Activated T-helper 2 cell treated with anti-CD3 and anti-CD28 coated beads, Interferon-gamma antibody, Interleukin-2, Interleukin-4, amounts not matched to agents 10 μg/mL and 5 μg/mL and 100 μg/mL, durations not matched to agents 14 hours and 24 hours and 36 hours (primary cell): Measurements from ENCODE around the gene DGKB. TPM values are rescaled to one million over a fixed set of nuclear protein-coding genes. Genes with fewer than 3 reads are reported as not detected.

Experiments used
- DNase-seq: peaks from one replicate; pipeline ENCODE4 v3.0.0; 2021; ENCODE audit warnings: low spot score
- H3K27ac Mint-ChIP-seq: one replicate; pipeline ENCODE4 v1.8.0; 2021; ENCODE audit warnings: mixed read lengths
- H3K27me3 Mint-ChIP-seq: one replicate; pipeline ENCODE4 v1.8.0; 2021; ENCODE audit warnings: low read depth, mixed read lengths
- H3K36me3 Mint-ChIP-seq: one replicate; pipeline ENCODE4 v1.8.0; 2021; ENCODE audit warnings: low read depth, mixed read lengths
- H3K4me1 Mint-ChIP-seq: one replicate; pipeline ENCODE4 v1.8.0; 2021; ENCODE audit warnings: low read depth, mixed read lengths
- H3K4me3 Mint-ChIP-seq: one replicate; pipeline ENCODE4 v1.8.0; 2021; ENCODE audit warnings: low read depth, mild to moderate bottlenecking, moderate library complexity, mixed read lengths
- H3K9me3 Mint-ChIP-seq: one replicate; pipeline ENCODE4 v1.8.0; 2021; ENCODE audit warnings: mixed read lengths
- intact Hi-C: fragments of 100-400 bp; cut with micrococcal nuclease; formaldehyde crosslinking; loops from one replicate; pipeline ENCODE4 v1.15.1; 2023
- total RNA-seq: library from RNA; stranded (reverse); gene quantifications from 2 replicates; pipeline ENCODE4 v1.2.3, GENCODE V29; 2022

The DGKB gene
- total RNA-seq, 1 donor from 2014 or later, result not detected

- Mint-ChIP-seq H3K9me3 (peaks cover 8% of the 10 kb centered on the region), H3K4me3 (no peak overlapping the region), H3K36me3 (no peaks in the 10 kb centered on the region), H3K27ac (no peak overlapping the region), H3K4me1 (no peaks in the 10 kb centered on the region), H3K27me3 (no peaks in the 10 kb centered on the region)
- no peak for DNase-seq
- intact Hi-C loops, result no loop called here
Observed at GRCh38 chr7:14626076-14626475, 276.5 kb downstream of the DGKB start.

GRCh38 chr7:14622559-14622958 lies 280.0 kb downstream of the DGKB start:
- intact Hi-C loops, result no loop called here
- no peaks in the 10 kb centered on the region for H3K36me3 Mint-ChIP-seq
- no peaks in the 10 kb centered on the region for H3K4me1 Mint-ChIP-seq
- H3K27me3 Mint-ChIP-seq, result no peaks in the 10 kb centered on the region
- H3K27ac Mint-ChIP-seq, result no peak overlapping the region
- H3K9me3 Mint-ChIP-seq, result peaks cover 8% of the 10 kb centered on the region
- DNase-seq, result no peak
- H3K4me3 Mint-ChIP-seq, result no peak overlapping the region

DNA sequence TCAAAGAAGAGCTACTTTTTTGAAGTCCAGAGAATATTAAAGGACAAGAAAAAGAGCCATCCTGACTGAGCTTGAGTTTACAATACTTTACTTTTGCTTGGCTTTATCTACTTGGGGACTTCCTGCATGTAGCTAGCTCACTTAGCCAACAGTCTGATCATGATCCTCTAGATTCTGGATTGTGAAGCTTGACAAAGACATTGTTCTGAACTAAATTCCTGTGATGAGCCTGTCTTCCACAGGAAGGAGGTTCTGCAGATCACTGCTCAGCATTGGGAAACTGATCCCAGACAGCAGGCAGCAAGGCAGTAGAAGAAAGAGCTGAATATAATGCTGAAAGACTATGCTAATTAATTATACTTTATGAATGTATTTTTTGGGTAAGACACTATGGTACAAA lies 296.4 kb downstream of the DGKB start:
- no peaks in the 10 kb centered on the region for H3K27me3 Mint-ChIP-seq
- no peak overlapping the region for H3K4me3 Mint-ChIP-seq
- H3K4me1 Mint-ChIP-seq, result no peaks in the 10 kb centered on the region
- no peaks in the 10 kb centered on the region for H3K36me3 Mint-ChIP-seq
- intact Hi-C loops, result no loop called here
- no peak overlapping the region for H3K27ac Mint-ChIP-seq
- no peak for DNase-seq
- H3K9me3 Mint-ChIP-seq, result peaks cover 18% of the 10 kb centered on the region

DNA sequence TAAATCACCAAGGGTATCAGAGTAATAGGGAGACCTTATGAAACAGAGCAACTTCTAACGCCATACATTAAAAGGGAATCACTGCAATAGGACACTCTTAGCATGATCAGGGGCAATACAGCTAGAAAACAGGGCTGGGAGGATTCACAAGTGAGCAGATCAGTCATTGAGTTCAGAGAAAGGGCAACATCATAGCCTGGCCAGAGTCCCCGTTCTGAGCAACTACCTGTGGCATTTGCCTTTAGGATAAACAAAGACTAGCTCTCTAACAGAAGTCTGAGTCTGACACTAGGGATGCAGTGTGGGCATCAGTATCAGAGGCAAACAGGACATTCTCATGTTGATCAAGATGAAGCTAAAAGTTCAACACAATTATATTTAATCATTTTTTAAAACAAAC lies 297.9 kb downstream of the DGKB start:
- no peak for DNase-seq
- Mint-ChIP-seq H3K9me3 (peaks cover 9% of the 10 kb centered on the region), H3K27ac (no peak overlapping the region), H3K27me3 (no peaks in the 10 kb centered on the region), H3K4me3 (no peak overlapping the region), H3K36me3 (no peaks in the 10 kb centered on the region), H3K4me1 (no peaks in the 10 kb centered on the region)
- intact Hi-C loops, result no loop called here

- intact Hi-C loops, result no loop called here
- H3K4me1 Mint-ChIP-seq, result no peaks in the 10 kb centered on the region
- peaks cover 9% of the 10 kb centered on the region for H3K9me3 Mint-ChIP-seq
- H3K27ac Mint-ChIP-seq, result no peak overlapping the region
- no peaks in the 10 kb centered on the region for H3K36me3 Mint-ChIP-seq
- H3K4me3 Mint-ChIP-seq, result no peak overlapping the region
- DNase-seq, result no peak
- no peaks in the 10 kb centered on the region for H3K27me3 Mint-ChIP-seq
Observed at GRCh38 chr7:14602851-14603250, 299.7 kb downstream of the DGKB start.

DNA sequence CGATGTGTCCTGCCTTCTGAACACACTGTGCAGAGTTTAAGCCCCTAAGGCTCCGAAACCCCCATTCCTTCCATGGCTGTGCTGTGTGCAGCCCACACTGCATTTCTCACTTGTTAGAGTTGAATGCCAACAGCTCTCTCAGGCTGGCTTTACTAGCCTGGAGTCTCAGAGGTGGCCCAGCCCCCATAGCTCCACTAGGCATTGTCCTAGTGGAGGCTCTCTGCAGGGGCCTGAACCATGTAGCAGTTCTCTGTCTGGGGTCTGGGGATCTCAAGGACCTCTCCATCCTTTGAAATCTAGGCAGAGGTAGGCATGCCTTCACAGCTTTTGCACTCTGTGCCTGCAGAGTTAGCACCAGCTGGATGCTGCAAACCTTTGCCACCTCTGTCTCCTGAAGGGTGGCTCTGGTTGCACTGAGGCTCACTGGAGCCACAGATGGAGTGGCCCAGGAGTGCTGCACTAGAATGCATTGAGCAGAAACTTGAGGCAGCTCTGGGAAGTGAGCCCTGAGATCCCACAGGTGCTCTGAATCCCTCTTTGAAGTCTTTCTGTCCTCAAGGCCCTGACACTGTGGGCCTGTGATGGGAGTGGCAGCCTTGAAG lies 301.7 kb downstream of the DGKB start:
- H3K27me3 Mint-ChIP-seq, result no peaks in the 10 kb centered on the region
- H3K27ac Mint-ChIP-seq, result no peak overlapping the region
- no peak overlapping the region for H3K4me3 Mint-ChIP-seq
- H3K36me3 Mint-ChIP-seq, result no peaks in the 10 kb centered on the region
- peaks cover 9% of the 10 kb centered on the region for H3K9me3 Mint-ChIP-seq
- no peaks in the 10 kb centered on the region for H3K4me1 Mint-ChIP-seq
- DNase-seq, result no peak
- intact Hi-C loops, result no loop called here

- intact Hi-C loops, result no loop called here
- Mint-ChIP-seq H3K36me3 (no peaks in the 10 kb centered on the region), H3K27ac (no peak overlapping the region), H3K27me3 (no peaks in the 10 kb centered on the region), H3K4me1 (no peaks in the 10 kb centered on the region), H3K9me3 (peaks cover 9% of the 10 kb centered on the region), H3K4me3 (no peak overlapping the region)
- no peak for DNase-seq
Observed at GRCh38 chr7:14598978-14599377, 303.6 kb downstream of the DGKB start.

DNA sequence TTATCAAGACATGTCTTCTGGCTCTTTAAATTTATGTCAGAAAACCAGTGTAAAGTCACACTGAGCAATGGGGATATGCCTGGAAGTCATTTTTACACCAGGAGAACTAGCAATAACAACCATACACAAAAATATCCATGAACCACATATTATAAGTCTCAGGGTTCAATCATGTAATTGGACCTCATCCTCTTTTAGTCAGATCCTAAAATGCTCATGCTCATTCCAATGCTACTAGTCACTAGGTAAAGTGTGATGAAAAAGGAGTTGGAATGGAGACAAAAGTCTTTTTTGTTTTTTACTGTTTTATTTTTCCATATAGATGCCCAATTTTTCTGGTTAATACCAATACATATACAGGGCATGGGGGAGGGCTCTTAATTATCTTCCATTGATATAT lies 306.1 kb downstream of the DGKB start:
- Mint-ChIP-seq H3K4me3 (no peak overlapping the region), H3K27ac (no peak overlapping the region), H3K4me1 (no peaks in the 10 kb centered on the region), H3K9me3 (peaks cover 2% of the 10 kb centered on the region), H3K27me3 (no peaks in the 10 kb centered on the region), H3K36me3 (no peaks in the 10 kb centered on the region)
- DNase-seq, result no peak
- intact Hi-C loops, result no loop called here

DNA sequence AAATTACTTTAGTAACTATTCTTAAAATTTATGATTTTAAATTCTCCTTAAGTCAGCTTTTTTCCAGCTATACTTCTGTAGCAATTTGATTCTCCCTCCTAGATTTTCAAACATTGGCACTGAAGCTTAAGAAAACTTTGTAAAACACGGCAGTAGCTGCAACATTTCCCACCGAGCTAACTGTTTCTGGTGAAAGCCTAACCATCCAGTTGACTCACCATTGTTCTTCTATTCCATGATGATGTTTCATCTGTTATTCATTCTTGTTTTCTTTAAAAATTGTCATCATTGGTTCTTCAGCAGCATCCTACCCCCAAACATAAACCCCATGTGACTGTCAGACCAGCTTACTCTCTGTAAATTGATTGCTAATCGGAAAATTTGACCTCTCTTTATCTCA lies 312.3 kb downstream of the DGKB start:
- H3K4me3 Mint-ChIP-seq, result no peak overlapping the region
- H3K36me3 Mint-ChIP-seq, result no peaks in the 10 kb centered on the region
- no peak overlapping the region for H3K27ac Mint-ChIP-seq
- peaks cover 22% of the 10 kb centered on the region for H3K9me3 Mint-ChIP-seq
- DNase-seq, result no peak
- no peaks in the 10 kb centered on the region for H3K4me1 Mint-ChIP-seq
- intact Hi-C loops, result no loop called here
- no peaks in the 10 kb centered on the region for H3K27me3 Mint-ChIP-seq

- no peak overlapping the region for H3K4me3 Mint-ChIP-seq
- no peaks in the 10 kb centered on the region for H3K27me3 Mint-ChIP-seq
- H3K27ac Mint-ChIP-seq, result no peak overlapping the region
- no peak for DNase-seq
- no peaks in the 10 kb centered on the region for H3K36me3 Mint-ChIP-seq
- peaks cover 28% of the 10 kb centered on the region for H3K9me3 Mint-ChIP-seq
- no peaks in the 10 kb centered on the region for H3K4me1 Mint-ChIP-seq
- intact Hi-C loops, result no loop called here
Observed at GRCh38 chr7:14585232-14585631, 317.3 kb downstream of the DGKB start.

DNA sequence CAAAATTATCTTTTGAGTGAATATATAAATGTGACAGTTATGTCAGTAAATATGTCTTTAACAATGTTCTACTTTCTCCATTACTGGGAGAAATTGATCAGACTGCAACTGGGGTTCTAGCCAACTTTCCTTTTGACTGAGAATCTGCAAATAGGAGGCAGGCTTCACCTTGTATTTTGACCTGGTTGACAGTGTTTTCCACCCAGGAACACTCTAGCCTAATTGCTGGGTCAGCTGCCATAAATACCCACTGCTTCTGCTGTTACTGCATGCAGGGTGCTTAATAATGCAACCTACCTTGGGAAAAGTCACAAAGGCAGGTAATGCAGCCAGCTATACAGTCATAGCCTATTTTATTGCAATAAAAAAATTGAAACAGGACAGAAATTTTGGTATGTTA lies 319.0 kb downstream of the DGKB start:
- H3K27me3 Mint-ChIP-seq, result no peaks in the 10 kb centered on the region
- no peaks in the 10 kb centered on the region for H3K4me1 Mint-ChIP-seq
- H3K27ac Mint-ChIP-seq, result no peak overlapping the region
- DNase-seq, result no peak
- H3K4me3 Mint-ChIP-seq, result no peak overlapping the region
- intact Hi-C loops, result no loop called here
- H3K9me3 Mint-ChIP-seq, result peaks cover 28% of the 10 kb centered on the region
- no peaks in the 10 kb centered on the region for H3K36me3 Mint-ChIP-seq

- no peaks in the 10 kb centered on the region for H3K36me3 Mint-ChIP-seq
- no peak overlapping the region for H3K4me3 Mint-ChIP-seq
- no peaks in the 10 kb centered on the region for H3K4me1 Mint-ChIP-seq
- no peaks in the 10 kb centered on the region for H3K27me3 Mint-ChIP-seq
- DNase-seq, result no peak
- H3K27ac Mint-ChIP-seq, result no peak overlapping the region
- intact Hi-C loops, result no loop called here
- H3K9me3 Mint-ChIP-seq, result peaks cover 26% of the 10 kb centered on the region
Observed at GRCh38 chr7:14582010-14582409, 320.5 kb downstream of the DGKB start.

- intact Hi-C loops, result no loop called here
- Mint-ChIP-seq H3K27me3 (no peaks in the 10 kb centered on the region), H3K36me3 (no peaks in the 10 kb centered on the region), H3K27ac (no peak overlapping the region), H3K4me3 (no peak overlapping the region), H3K4me1 (no peaks in the 10 kb centered on the region), H3K9me3 (peaks cover 18% of the 10 kb centered on the region)
- DNase-seq, result no peak
Observed at GRCh38 chr7:14579971-14580370, 322.6 kb downstream of the DGKB start.

- DNase-seq, result no peak
- Mint-ChIP-seq H3K4me3 (no peak overlapping the region), H3K4me1 (no peaks in the 10 kb centered on the region), H3K36me3 (no peaks in the 10 kb centered on the region), H3K27me3 (no peaks in the 10 kb centered on the region), H3K27ac (no peak overlapping the region), H3K9me3 (peaks cover 20% of the 10 kb centered on the region)
- intact Hi-C loops, result no loop called here
Observed at GRCh38 chr7:14576578-14576977, 326.0 kb downstream of the DGKB start.
